ENCODE measurements around the gene SNRPF.

Gene SNRPF

GRCh38 chr12:95882873-95883272 is 24.1 kb downstream of the SNRPF start:
- Mint-ChIP-seq H3K9me3 (no peaks in the 10 kb centered on the region), H3K4me3 (no peak overlapping the region), H3K27me3 (no peaks in the 10 kb centered on the region), H3K36me3 (peaks cover 6% of the 10 kb centered on the region), H3K27ac (no peak overlapping the region), H3K4me1 (no peaks in the 10 kb centered on the region)
- ATAC-seq = no peak

GRCh38 chr12:95884998-95885397 is 26.2 kb downstream of the SNRPF start:
- Mint-ChIP-seq H3K4me1 (no peaks in the 10 kb centered on the region), H3K27me3 (no peaks in the 10 kb centered on the region), H3K4me3 (no peak overlapping the region), H3K36me3 (peaks cover under 1% of the 10 kb centered on the region), H3K27ac (no peak overlapping the region), H3K9me3 (no peaks in the 10 kb centered on the region)
- no peak for ATAC-seq

DNA sequence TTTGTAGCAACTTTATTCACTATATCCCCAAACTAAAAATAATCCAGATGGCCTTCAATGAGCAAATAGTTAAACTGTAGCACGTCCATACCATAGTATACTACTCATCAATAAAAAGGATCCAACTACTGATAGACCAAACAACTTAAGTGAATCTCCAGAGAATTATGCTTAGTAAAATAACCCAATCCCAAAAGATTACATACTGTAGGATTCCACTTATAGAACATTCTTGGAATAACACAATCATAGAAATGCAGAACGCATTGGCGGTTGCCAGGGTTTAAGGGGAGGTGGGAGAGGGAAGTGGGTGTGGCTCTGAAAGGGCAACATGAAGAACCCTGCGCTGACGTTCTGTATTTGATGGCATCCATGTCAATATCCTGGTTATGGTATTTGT is 28.6 kb downstream of the SNRPF start:
- Mint-ChIP-seq H3K27ac (no peak overlapping the region), H3K36me3 (no peaks in the 10 kb centered on the region), H3K4me3 (no peak overlapping the region), H3K9me3 (no peaks in the 10 kb centered on the region), H3K4me1 (no peaks in the 10 kb centered on the region), H3K27me3 (no peaks in the 10 kb centered on the region)
- no peak for ATAC-seq

DNA sequence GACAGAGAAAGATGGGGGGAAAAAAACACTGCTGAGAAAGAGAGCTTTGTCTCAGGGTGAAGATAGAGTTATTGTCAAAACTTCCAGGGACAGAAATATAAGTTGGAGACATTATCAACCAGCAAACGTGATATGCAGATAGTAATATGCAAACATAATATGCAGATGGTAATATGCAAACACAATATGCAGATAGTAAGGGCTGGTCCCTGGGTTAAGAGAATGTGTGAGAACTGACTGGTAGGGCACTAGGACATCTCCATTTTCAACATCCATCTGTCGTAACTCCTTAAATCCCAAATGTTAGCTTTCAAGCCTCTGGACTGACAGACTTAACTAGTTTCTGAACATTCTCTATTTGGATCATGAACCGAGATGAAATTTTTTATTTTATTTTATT is 32.2 kb downstream of the SNRPF start:
- Mint-ChIP-seq H3K27me3 (peaks cover 17% of the 10 kb centered on the region), H3K27ac (no peak overlapping the region), H3K4me3 (no peak overlapping the region), H3K4me1 (no peaks in the 10 kb centered on the region), H3K9me3 (no peaks in the 10 kb centered on the region), H3K36me3 (no peaks in the 10 kb centered on the region)
- no peak for ATAC-seq

GRCh38 chr12:95896846-95897245 is 38.1 kb downstream of the SNRPF start:
- no peak overlapping the region for H3K27ac Mint-ChIP-seq
- no peak overlapping the region for H3K4me3 Mint-ChIP-seq
- no peaks in the 10 kb centered on the region for H3K36me3 Mint-ChIP-seq
- H3K9me3 Mint-ChIP-seq = no peaks in the 10 kb centered on the region
- peaks cover 17% of the 10 kb centered on the region for H3K27me3 Mint-ChIP-seq
- ATAC-seq = no peak
- no peaks in the 10 kb centered on the region for H3K4me1 Mint-ChIP-seq

DNA sequence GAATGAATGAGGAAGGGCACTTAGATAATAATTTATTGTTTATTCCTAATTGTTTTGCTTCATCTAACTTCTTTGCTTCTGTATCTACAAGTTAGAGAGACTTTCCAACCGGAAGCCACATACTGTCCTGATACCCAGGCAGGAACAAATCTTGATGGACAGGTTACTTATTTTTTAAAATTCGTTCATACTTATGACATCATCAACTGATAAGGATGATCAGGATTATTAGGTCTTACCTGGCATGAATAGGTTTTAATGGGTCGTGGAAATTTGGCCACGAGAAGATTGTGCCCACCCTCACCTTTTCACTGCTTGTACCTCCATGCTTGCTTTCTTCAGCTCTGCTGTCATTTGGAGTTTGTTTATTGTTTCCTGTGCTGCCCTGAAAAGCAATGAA is 39.3 kb downstream of the SNRPF start:
- Mint-ChIP-seq H3K4me3 (no peak overlapping the region), H3K36me3 (no peaks in the 10 kb centered on the region), H3K4me1 (no peaks in the 10 kb centered on the region), H3K27ac (no peak overlapping the region), H3K9me3 (no peaks in the 10 kb centered on the region), H3K27me3 (peaks cover 16% of the 10 kb centered on the region)
- no peak for ATAC-seq

- Mint-ChIP-seq H3K27me3 (no peaks in the 10 kb centered on the region), H3K27ac (no peak overlapping the region), H3K9me3 (no peaks in the 10 kb centered on the region)
These were observed 49.8 kb downstream of the SNRPF start for GRCh38 chr12:95908573-95908972.

GRCh38 chr12:95909871-95910270 is 51.1 kb downstream of the SNRPF start:
- H3K27me3 Mint-ChIP-seq = no peaks in the 10 kb centered on the region
- no peak for ATAC-seq
- H3K4me1 Mint-ChIP-seq = no peaks in the 10 kb centered on the region
- H3K9me3 Mint-ChIP-seq = no peaks in the 10 kb centered on the region
- no peaks in the 10 kb centered on the region for H3K36me3 Mint-ChIP-seq
- H3K4me3 Mint-ChIP-seq = no peak overlapping the region
- H3K27ac Mint-ChIP-seq = no peak overlapping the region

More at GRCh38 chr12:95908573-95908972, 49.8 kb downstream of the SNRPF start:
- Mint-ChIP-seq H3K4me1 (no peaks in the 10 kb centered on the region), H3K36me3 (no peaks in the 10 kb centered on the region), H3K4me3 (no peak overlapping the region)
- no peak for ATAC-seq

Measured in stimulated activated memory B cell treated with anti-CD40 and anti-IgM and Interleukin-4, amounts not matched to agents 10 μg/mL and 1 μg/mL and 100 μg/mL, for 72 hours (primary cell).